Prostate gland (tissue), 2 donors: ENCODE measurements around the gene HIP1R. TPM values are rescaled to one million over a fixed set of nuclear protein-coding genes. Genes with fewer than 3 reads are reported as not detected.

ENCODE experiments used
- DNase-seq: peaks from one replicate; pipeline ENCODE4 v3.0.0-alpha.2; 2019; ENCODE audit warnings: low spot score
- H3K27ac ChIP-seq, 2 donors: fragments of 200-600 bp; sonication (generic); 2 replicates each; pipeline ENCODE4 v1.5.1; 2017 to 2019
- H3K27me3 ChIP-seq: fragments of 200-600 bp; sonication (generic); replicated peaks from 2 replicates; pipeline ENCODE4 v1.5.1; 2019; ENCODE audit not compliant: insufficient read depth
- H3K36me3 ChIP-seq, 2 donors: fragments of 200-600 bp; sonication (generic); 1 replicate in 1 of 2; 2 replicates in 1 of 2; pipeline versions ENCODE4 v1.5.1 to v1.8.1; 2017 to 2019
- H3K4me1 ChIP-seq: fragments of 200-600 bp; sonication (generic); replicated peaks from 2 replicates; pipeline ENCODE4 v1.5.1; 2019
- H3K4me3 ChIP-seq, 2 donors: fragments of 200-600 bp; sonication (generic); 2 replicates each; pipeline ENCODE4 v1.5.1; 2017 to 2019
- H3K9me3 ChIP-seq: fragments of 200-600 bp; sonication (generic); 2 replicates; pipeline ENCODE4 v1.5.1; 2017
- CTCF ChIP-seq, 4 experiments: fragments of 200-600 bp in 2 of 4; fragments of 450-650 bp in 2 of 4; sonication (generic) in 2 of 4; IDR thresholded peaks; 1 replicate in 3 of 4; 2 replicates in 1 of 4; pipeline ENCODE4 v1.5.1; 2016 to 2019; ENCODE audit warnings: antibody characterized with exemption in 4 of 4, mild to moderate bottlenecking in 2 of 4, moderate library complexity in 2 of 4
- POLR2A ChIP-seq: fragments of 450-650 bp; IDR thresholded peaks from one replicate; pipeline ENCODE4 v1.6.1; 2016; ENCODE audit warnings: antibody characterized with exemption, mild to moderate bottlenecking
- POLR2AphosphoS5 ChIP-seq: sonication (generic); formaldehyde crosslinking; IDR thresholded peaks from one replicate; pipeline ENCODE4 v1.6.1; 2017; ENCODE audit warnings: antibody characterized with exemption
- WGBS: methylation state at CpG from one replicate; pipeline ENCODE4 v1.1.5; 2018; 5-methylcytosine and 5-hydroxymethylcytosine counted together
- intact Hi-C: fragments of 100-400 bp; cut with DNase I; formaldehyde crosslinking; loops from one replicate; pipeline ENCODE4 v1.14.2; 2022
- total RNA-seq, 2 donors: library from RNA; depleted of rRNA; stranded (reverse); fragments of >200 nt; gene quantifications; one replicate each; pipeline ENCODE4 v1.1.0, GENCODE V29; 2016

The HIP1R gene
- total RNA-seq, 2 donors from 2014 or later = 45.1 to 79.3 TPM

GRCh38 chr12:122848471-122849351, 13.5 kb downstream of the HIP1R start:
- Histone ChIP-seq H3K4me1 (no peaks in the 10 kb centered on the region), H3K9me3 (no peaks in the 10 kb centered on the region), H3K4me3 (no peak overlapping the region), H3K27me3 (no peaks in the 10 kb centered on the region), H3K36me3 (no peaks in the 10 kb centered on the region), H3K27ac (no peak overlapping the region)
- intact Hi-C loops = no loop called here
- no peak for TF ChIP-seq CTCF (IDR thresholded peaks at IDR 0.05)
- TF ChIP-seq POLR2A = no peak
- no peak for TF ChIP-seq POLR2AphosphoS5
- no peak for DNase-seq
- 89% methylated on average over 19 of the region's 36 CpGs for WGBS

- Histone ChIP-seq H3K9me3 (no peaks in the 10 kb centered on the region), H3K4me1 (no peaks in the 10 kb centered on the region), H3K4me3 (no peak overlapping the region), H3K27ac (peak overlapping the region in 1 of 2 donors; percentile 30), H3K36me3 (no peaks in the 10 kb centered on the region), H3K27me3 (no peaks in the 10 kb centered on the region)
- TF ChIP-seq POLR2A (no peak), CTCF (IDR thresholded peaks at IDR 0.05) (no peak), POLR2AphosphoS5 (peak; percentile 23)
- DNase-seq = no peak
- WGBS = 56% methylated on average over 23 of the region's 26 CpGs
- intact Hi-C loops = no loop called here
These were observed 14.2 kb downstream of the HIP1R start for GRCh38 chr12:122849352-122850047.

GRCh38 chr12:122850048-122850445, 14.8 kb downstream of the HIP1R start:
- 92% methylated on average over 10 of the region's 14 CpGs for WGBS
- Histone ChIP-seq H3K27ac (peak overlapping the region in 1 of 2 donors; percentile 30), H3K27me3 (no peaks in the 10 kb centered on the region), H3K4me3 (no peak overlapping the region), H3K36me3 (no peaks in the 10 kb centered on the region), H3K9me3 (no peaks in the 10 kb centered on the region), H3K4me1 (no peaks in the 10 kb centered on the region)
- DNase-seq = no peak
- intact Hi-C loops = no loop called here
- TF ChIP-seq POLR2A (no peak), POLR2AphosphoS5 (no peak), CTCF (IDR thresholded peaks at IDR 0.05) (no peak)

- Histone ChIP-seq H3K4me1 (no peaks in the 10 kb centered on the region), H3K27ac (peak overlapping the region in 1 of 2 donors; percentile 36), H3K27me3 (no peaks in the 10 kb centered on the region), H3K9me3 (no peaks in the 10 kb centered on the region), H3K36me3 (peaks cover 0 to under 1% of the 10 kb centered on the region in 2 donors), H3K4me3 (no peak overlapping the region)
- intact Hi-C loops = no loop called here
- TF ChIP-seq POLR2A (no peak), CTCF (IDR thresholded peaks at IDR 0.05) (no peak), POLR2AphosphoS5 (no peak)
- WGBS = 84% methylated on average over 22 of the region's 27 CpGs
- no peak for DNase-seq
These were observed 15.6 kb downstream of the HIP1R start for GRCh38 chr12:122850695-122851350.
